GM12878 (cell line): ENCODE results near the gene SERBP1. TPM values are rescaled to one million over a fixed set of nuclear protein-coding genes. Genes with fewer than 3 reads are reported as not detected.

Experiments
- ATAC-seq: fragments of 200-7000 bp; cut with Tn5 transposase; 3 replicates; pipeline ENCODE4 v1.9.1; 2020; ENCODE audit warnings: mild to moderate bottlenecking, moderate library complexity
- BruUV-seq: library from RNA; stranded (reverse); fragments of 400-500 nt; replicated peaks from 2 replicates; lab custom pipeline; 2021; lab: Mats Ljungman, UMichigan
- CTCF ChIA-PET: fragments of 300-600 bp; sonication (Branson Sonifier 250); formaldehyde crosslinking; extraction: SDS; loops from one replicate; lab custom pipeline; 2021; ENCODE audit warnings: inconsistent platforms; lab: Yijun Ruan, JAX
- POLR2A ChIA-PET: fragments of 350-600 bp; formaldehyde crosslinking; extraction: SDS; loops from one replicate; lab custom pipeline; 2021; ENCODE audit warnings: inconsistent platforms; lab: Charles Lee
- RAD21 ChIA-PET: fragments of 300-600 bp; sonication (Branson Sonifier 250); formaldehyde crosslinking; loops from one replicate; lab custom pipeline; 2023; ENCODE audit warnings: antibody characterized with exemption; ENCODE audit not compliant: unreplicated experiment; lab: Charles Lee
- SMC1A ChIA-PET: fragments of 300-600 bp; sonication (Branson Sonifier 250); formaldehyde crosslinking; loops from one replicate; lab custom pipeline; 2023; ENCODE audit not compliant: unreplicated experiment, uncharacterized antibody; lab: Charles Lee
- DNase-seq: peaks from one replicate; pipeline ENCODE4 v3.0.0-alpha.2; 2011; ENCODE audit warnings: low read depth, low spot score
- FAIRE-seq: peaks from 3 replicates; lab custom pipeline; 2011; peaks lifted over from hg19 to GRCh38; lab: Jason Lieb, UNC
- H2AFZ ChIP-seq: 2 replicates; pipeline ENCODE4 v1.6.0; 2011; ENCODE audit warnings: low read depth, low read length, control low read depth; ENCODE audit not compliant: control insufficient read depth
- H3K27ac ChIP-seq: 2 replicates; pipeline ENCODE4 v1.5.1; 2011; ENCODE audit warnings: control low read depth; ENCODE audit not compliant: control insufficient read depth, insufficient read depth
- H3K27me3 ChIP-seq, 2 experiments: replicated peaks in 1 of 2; 2 replicates each; pipeline versions ENCODE4 v1.6.0 to v1.6.1; 2011; ENCODE audit warnings: low read length in 1 of 2; ENCODE audit not compliant: control insufficient read depth in 2 of 2, insufficient read depth in 2 of 2
- H3K36me3 ChIP-seq, 2 experiments: 2 replicates each; pipeline ENCODE4 v1.5.1; 2011; ENCODE audit warnings: low read length in 1 of 2; ENCODE audit not compliant: control insufficient read depth in 2 of 2, insufficient read depth in 2 of 2
- H3K4me1 ChIP-seq: 2 replicates; pipeline ENCODE4 v1.6.1; 2011; ENCODE audit warnings: mild to moderate bottlenecking, low read length, moderate library complexity, mixed read lengths; ENCODE audit not compliant: control insufficient read depth, insufficient read depth
- H3K4me2 ChIP-seq: 2 replicates; pipeline ENCODE4 v1.6.0; 2011; ENCODE audit warnings: control low read depth; ENCODE audit not compliant: control insufficient read depth, insufficient read depth
- H3K4me3 ChIP-seq: fragments of 200-600 bp; sonication (generic); 2 replicates; pipeline ENCODE4 v1.5.1; 2016
- H3K79me2 ChIP-seq: 2 replicates; pipeline ENCODE4 v1.6.0; 2011; ENCODE audit warnings: low read length; ENCODE audit not compliant: control insufficient read depth, insufficient read depth
- H3K9ac ChIP-seq: 2 replicates; pipeline ENCODE4 v1.8.0; 2011; ENCODE audit warnings: low read length, control low read depth, mixed read lengths; ENCODE audit not compliant: control insufficient read depth, insufficient read depth
- H3K9me3 ChIP-seq: replicated peaks from 3 replicates; pipeline ENCODE4 v1.5.1; 2011; ENCODE audit warnings: mild to moderate bottlenecking, low read length; ENCODE audit not compliant: control insufficient read depth, insufficient read depth
- H4K20me1 ChIP-seq: 2 replicates; pipeline ENCODE4 v1.6.0; 2011; ENCODE audit not compliant: control insufficient read depth, insufficient read depth
- EED ChIP-seq: sonication (generic); IDR thresholded peaks from 2 replicates; pipeline ENCODE4 v1.6.1; 2016; ENCODE audit warnings: antibody characterized with exemption, low read depth
- EP300 ChIP-seq, 2 experiments: fragments of 150-350 bp in 1 of 2; IDR thresholded peaks; 2 replicates each; pipeline ENCODE4 v1.6.1; 2011 to 2012; ENCODE audit warnings: low read depth in 2 of 2, low read length in 2 of 2, borderline replicate concordance in 1 of 2, improper control_type of control experiment in 1 of 2, inconsistent platforms in 1 of 2; ENCODE audit not compliant: control insufficient read depth in 1 of 2
- IKZF1 ChIP-seq: fragments of 450-650 bp; conservative IDR thresholded peaks from 2 replicates; pipeline ENCODE4 v1.6.1; 2017; ENCODE audit warnings: antibody characterized with exemption, mild to moderate bottlenecking
- KLF5 ChIP-seq: fragments of 450-650 bp; IDR thresholded peaks from 2 replicates; pipeline ENCODE4 v1.6.1; 2014; ENCODE audit warnings: mild to moderate bottlenecking; ENCODE audit not compliant: partially characterized antibody
- MAX ChIP-seq: IDR thresholded peaks from 2 replicates; pipeline ENCODE4 v1.6.1; 2012; ENCODE audit warnings: low read depth, low read length, improper control_type of control experiment
- MEF2A ChIP-seq: IDR thresholded peaks from 2 replicates; pipeline ENCODE4 v1.6.1; 2011; ENCODE audit warnings: low read depth, mild to moderate bottlenecking, low read length, moderate library complexity; ENCODE audit not compliant: insufficient read depth
- RB1 ChIP-seq: fragments of 450-650 bp; formaldehyde crosslinking; IDR thresholded peaks from 2 replicates; pipeline ENCODE4 v1.6.1; 2017; ENCODE audit warnings: mild to moderate bottlenecking, borderline replicate concordance
- ZNF384 ChIP-seq: IDR thresholded peaks from 2 replicates; pipeline ENCODE4 v1.6.1; 2012; ENCODE audit warnings: low read depth, mild to moderate bottlenecking, low read length, improper control_type of control experiment, borderline replicate concordance
- WGBS: methylation state at CpG from one replicate; pipeline ENCODE4 v1.1.6; 2016; ENCODE audit warnings: low lambda C conversion rate; ENCODE audit not compliant: insufficient replicate concordance, insufficient coverage; ENCODE audit errors: missing lambda C conversion rate; 5-methylcytosine and 5-hydroxymethylcytosine counted together
- in situ Hi-C: fragments of 300-500 bp; cut with MboI; formaldehyde crosslinking; loops from 9 replicates; pipeline ENCODE4 v1.14.3; 2018; ENCODE audit warnings: mixed read lengths
- intact Hi-C: fragments of 100-400 bp; cut with micrococcal nuclease; formaldehyde crosslinking; loops from one replicate; pipeline ENCODE4 v1.14.2; 2022; ENCODE audit not compliant: unreplicated experiment
- polyA plus RNA-seq, 11 experiments: library from polyadenylated mRNA; depleted of rRNA in 4 of 11; unstranded in 6 of 11; stranded (reverse) in 5 of 11; fragments of >200 nt; fragmentation: Nextera tagmentation in 4 of 11; fragmentation: Illumina TruSeq in 1 of 11; extraction: Ambion mirVana in 4 of 11; extraction: Trizol in 1 of 11; gene quantifications; 1 replicate in 1 of 11; 2 replicates in 10 of 11; pipeline versions ENCODE4 v1.2.1 to v1.2.3, GENCODE V29; 2011 to 2016; ENCODE audit warnings: inconsistent platforms in 2 of 11, missing spikeins in 2 of 11, low read depth in 1 of 11
- total RNA-seq, 4 experiments: library from RNA; depleted of rRNA in 3 of 4; stranded (reverse); fragments of >200 nt in 3 of 4; fragmentation: Illumina TruSeq in 1 of 4; extraction: Trizol in 1 of 4; gene quantifications; 2 replicates each; pipeline versions ENCODE4 v1.2.1 to v1.2.3, GENCODE V29; 2013 to 2021

Gene SERBP1
- total and polyA plus RNA-seq, 10 of the 15 experiments (the other 5 are each of a cell fraction or from before 2014, with no cell fraction given): 76.7 to 509 (median 384) TPM

- Histone ChIP-seq H3K9me3 (no peaks in the 10 kb centered on the region), H3K9ac (no peak overlapping the region), H2AFZ (peak overlapping the region; percentile 61; the same call in 1 of the 2 replicates), H3K27ac (no peak overlapping the region)
- WGBS: 50% methylated on average over 2 of the region's 2 CpGs
- no peak for ATAC-seq
- intact Hi-C loops: loop anchor here (5.0 kb wide), 2 partner anchors 253 to 328 kb away; partner anchors contain the start of gene GADD45A
- TF ChIP-seq ZNF384: peak; percentile 43; the same call in 1 of the 2 replicates
- TF ChIP-seq KLF5: no peak
- TF ChIP-seq IKZF1: no peak
- peak; percentile 74 for TF ChIP-seq MEF2A
- no peak for TF ChIP-seq EP300 (IDR thresholded peaks at IDR 0.05; ENCODE audit: borderline replicate concordance in 1 of 2, control insufficient read depth in 1 of 2, low read depth in 2 of 2, low read length in 2 of 2)
- no peak for TF ChIP-seq MAX
- no peak for TF ChIP-seq RB1
- TF ChIP-seq EED: no peak
- TF ChIP-seq, all 136 proteins: peak for 2
- FAIRE-seq (no peak), DNase-seq (no peak)
- ChIA-PET SMC1A (no interaction called here), POLR2A (interaction anchor here (0.6 to 1.1 kb wide), 3 partner anchors 147 to 347 kb away, joined by 3 read pairs; no protein-coding TSS in a partner anchor), CTCF (interaction anchor here (1.3 kb wide), 1 partner anchor 20 kb away, joined by 3 read pairs; no protein-coding TSS in a partner anchor), RAD21 (interaction anchor here (0.6 kb wide), 1 partner anchor 257 kb away, joined by 3 read pairs; no protein-coding TSS in a partner anchor)
- H4K20me1 ChIP-seq: no peaks in the 10 kb centered on the region
- no peaks in the 10 kb centered on the region for H3K36me3 ChIP-seq
- H3K79me2 ChIP-seq: peaks cover 14% of the 10 kb centered on the region
- H3K4me2 ChIP-seq: peak overlapping the region; percentile 15; the same call in 1 of the 2 replicates
- H3K4me3 ChIP-seq: no peak overlapping the region
- H3K27me3 ChIP-seq: no peaks in the 10 kb centered on the region
- in situ Hi-C loops: no loop called here
- peaks cover 15% of the 10 kb centered on the region for H3K4me1 ChIP-seq
- BruUV-seq: no TSS peak
Observed at GRCh38 chr1:67433837-67434236, 3.6 kb upstream of the SERBP1 start.
